Gastroesophageal sphincter (tissue), 3 donors: ENCODE data around the gene PID1.

Experiments used
- CTCF ChIP-seq, 4 experiments: fragments of 200-600 bp in 2 of 4; fragments of 450-650 bp in 2 of 4; sonication (generic) in 1 of 4; IDR thresholded peaks; one replicate each; pipeline ENCODE4 v1.5.1; 2017 to 2019; ENCODE audit warnings: antibody characterized with exemption in 4 of 4, mild to moderate bottlenecking in 2 of 4, moderate library complexity in 2 of 4
- EP300 ChIP-seq: sonication (generic); formaldehyde crosslinking; IDR thresholded peaks from one replicate; pipeline ENCODE4 v1.6.1; 2017; ENCODE audit warnings: antibody characterized with exemption, mild to moderate bottlenecking

- TF ChIP-seq EP300, result no peak
- no peak for TF ChIP-seq CTCF (IDR thresholded peaks at IDR 0.05)
Observed at GRCh38 chr2:229104025-229104424, 167.1 kb downstream of the PID1 start.
